Measurements from ENCODE around the gene NACC1.

Gene NACC1

GRCh38 chr19:13089139-13089856 is 28.8 kb upstream of the NACC1 start:
- no peak for FAIRE-seq
- no peak for DNase-seq (ENCODE audit: insufficient read length, low spot score)
- TF ChIP-seq CTCF (IDR thresholded peaks at IDR 0.05; ENCODE audit: insufficient read depth, missing control alignments) = no peak

- no peak for DNase-seq (ENCODE audit: insufficient read length, low spot score)
- TF ChIP-seq CTCF (IDR thresholded peaks at IDR 0.05; ENCODE audit: insufficient read depth, missing control alignments) = no peak
- FAIRE-seq = no peak
Observed at GRCh38 chr19:13089857-13090507, 28.1 kb upstream of the NACC1 start.

GRCh38 chr19:13090511-13091231 is 27.4 kb upstream of the NACC1 start:
- no peak for TF ChIP-seq CTCF (IDR thresholded peaks at IDR 0.05; ENCODE audit: insufficient read depth, missing control alignments)
- DNase-seq (ENCODE audit: insufficient read length, low spot score) (no peak), FAIRE-seq (no peak)

- FAIRE-seq (no peak), DNase-seq (ENCODE audit: insufficient read length, low spot score) (no peak)
- TF ChIP-seq CTCF (IDR thresholded peaks at IDR 0.05; ENCODE audit: insufficient read depth, missing control alignments) = no peak
Observed at GRCh38 chr19:13091400-13092157, 26.5 kb upstream of the NACC1 start.

- TF ChIP-seq CTCF (IDR thresholded peaks at IDR 0.05; ENCODE audit: insufficient read depth, missing control alignments) = no peak
- DNase-seq (ENCODE audit: insufficient read length, low spot score) = no peak
- FAIRE-seq = no peak
Observed at GRCh38 chr19:13092158-13092543, 25.9 kb upstream of the NACC1 start.

- FAIRE-seq = no peak
- no peak for TF ChIP-seq CTCF (IDR thresholded peaks at IDR 0.05; ENCODE audit: insufficient read depth, missing control alignments)
Observed at GRCh38 chr19:13092606-13093235, 25.3 kb upstream of the NACC1 start.

More at GRCh38 chr19:13092606-13093235, 25.3 kb upstream of the NACC1 start:
- no peak for DNase-seq (ENCODE audit: insufficient read length, low spot score)

Measured in D721Med (cell line).